Stimulated activated CD8-positive, alpha-beta memory T cell treated with anti-CD3 and anti-CD28 coated beads, Interleukin-7, amount 100 ng/mL, for 48 hours (primary cell): ENCODE results near the gene MACF1.

ENCODE experiments used
- DNase-seq, 2 donors: peaks; one replicate each; pipeline ENCODE4 v3.0.0-alpha.2; 2020; ENCODE audit warnings: low read depth in 1 of 2; ENCODE audit errors: extremely low read depth in 1 of 2

MACF1 gene

GRCh38 chr1:39294531-39294930, 90.0 kb downstream of the MACF1 start:
- no peak for DNase-seq

GRCh38 chr1:39295901-39296300, 91.4 kb downstream of the MACF1 start:
- DNase-seq: no peak

GRCh38 chr1:39297551-39297950, 93.1 kb downstream of the MACF1 start:
- DNase-seq: no peak

- DNase-seq: no peak
Observed at GRCh38 chr1:39301606-39302005, 97.1 kb downstream of the MACF1 start.

GRCh38 chr1:39305555-39305954, 101.1 kb downstream of the MACF1 start:
- DNase-seq: no peak

- DNase-seq: no peak
Observed at GRCh38 chr1:39310015-39310414, 105.5 kb downstream of the MACF1 start.

GRCh38 chr1:39310691-39311090, 106.2 kb downstream of the MACF1 start:
- no peak for DNase-seq

GRCh38 chr1:39317111-39317510, 112.6 kb downstream of the MACF1 start:
- no peak for DNase-seq

GRCh38 chr1:39317910-39318633, 113.6 kb downstream of the MACF1 start:
- no peak for DNase-seq

GRCh38 chr1:39321979-39322378, 117.5 kb downstream of the MACF1 start:
- DNase-seq: no peak

GRCh38 chr1:39322431-39322830, 117.9 kb downstream of the MACF1 start:
- DNase-seq: no peak

GRCh38 chr1:39324888-39325287, 120.4 kb downstream of the MACF1 start:
- no peak for DNase-seq

- no peak for DNase-seq
Observed at GRCh38 chr1:39326836-39327235, 122.3 kb downstream of the MACF1 start.

GRCh38 chr1:39328095-39328494, 123.6 kb downstream of the MACF1 start:
- DNase-seq: no peak

GRCh38 chr1:39328586-39329121, 124.2 kb downstream of the MACF1 start:
- DNase-seq: no peak

- no peak for DNase-seq
Observed at GRCh38 chr1:39331647-39332046, 127.2 kb downstream of the MACF1 start.

- DNase-seq: no peak
Observed at GRCh38 chr1:39332291-39332690, 127.8 kb downstream of the MACF1 start.

- no peak for DNase-seq
Observed at GRCh38 chr1:39332828-39333227, 128.3 kb downstream of the MACF1 start.

- no peak for DNase-seq
Observed at GRCh38 chr1:39333296-39333695, 128.8 kb downstream of the MACF1 start.

GRCh38 chr1:39335216-39335615, 130.7 kb downstream of the MACF1 start:
- no peak for DNase-seq

GRCh38 chr1:39337067-39337466, 132.6 kb downstream of the MACF1 start:
- no peak for DNase-seq

GRCh38 chr1:39342776-39343175, 138.3 kb downstream of the MACF1 start:
- no peak for DNase-seq
